Mammary epithelial cell (primary cell): ENCODE measurements around the gene NDEL1.

Source experiments
- EZH2 ChIP-seq: IDR thresholded peaks from 2 replicates; pipeline ENCODE4 v1.6.1; 2012; ENCODE audit warnings: low read length, inconsistent platforms, borderline replicate concordance
- TF ChIP-seq, protein P1 (sequence below), 2 donors: IDR thresholded peaks in 1 of 2; conservative IDR thresholded peaks in 1 of 2; 2 replicates each; pipeline ENCODE4 v1.5.1; 2011 to 2012; ENCODE audit warnings: inconsistent platforms in 2 of 2, low read length in 2 of 2, mild to moderate bottlenecking in 2 of 2, control low read depth in 1 of 2, low read depth in 1 of 2; ENCODE audit not compliant: insufficient read depth in 1 of 2; ENCODE audit errors: extremely low read depth in 1 of 2

DNA sequence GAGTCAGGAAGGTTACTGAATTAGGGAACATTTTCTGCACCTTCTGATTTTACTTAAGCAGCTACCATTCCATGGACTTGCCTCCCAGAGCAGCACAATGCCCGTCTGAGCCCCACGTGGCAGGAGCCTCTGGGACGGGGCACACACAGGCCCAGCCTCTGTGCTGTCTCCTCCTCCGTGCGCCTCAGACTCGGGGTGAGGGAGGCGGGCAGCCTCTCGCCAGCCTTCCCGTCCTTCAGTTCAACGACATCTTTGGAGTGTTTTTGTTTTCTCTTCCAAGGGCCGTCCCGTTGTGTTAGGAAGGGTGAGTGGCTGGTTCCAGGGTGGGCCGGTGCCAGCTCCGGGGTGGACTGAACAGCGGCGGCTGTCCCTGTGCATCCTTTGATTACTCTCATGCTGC is 31.8 kb downstream of the NDEL1 start:
- TF ChIP-seq, protein P1, sequence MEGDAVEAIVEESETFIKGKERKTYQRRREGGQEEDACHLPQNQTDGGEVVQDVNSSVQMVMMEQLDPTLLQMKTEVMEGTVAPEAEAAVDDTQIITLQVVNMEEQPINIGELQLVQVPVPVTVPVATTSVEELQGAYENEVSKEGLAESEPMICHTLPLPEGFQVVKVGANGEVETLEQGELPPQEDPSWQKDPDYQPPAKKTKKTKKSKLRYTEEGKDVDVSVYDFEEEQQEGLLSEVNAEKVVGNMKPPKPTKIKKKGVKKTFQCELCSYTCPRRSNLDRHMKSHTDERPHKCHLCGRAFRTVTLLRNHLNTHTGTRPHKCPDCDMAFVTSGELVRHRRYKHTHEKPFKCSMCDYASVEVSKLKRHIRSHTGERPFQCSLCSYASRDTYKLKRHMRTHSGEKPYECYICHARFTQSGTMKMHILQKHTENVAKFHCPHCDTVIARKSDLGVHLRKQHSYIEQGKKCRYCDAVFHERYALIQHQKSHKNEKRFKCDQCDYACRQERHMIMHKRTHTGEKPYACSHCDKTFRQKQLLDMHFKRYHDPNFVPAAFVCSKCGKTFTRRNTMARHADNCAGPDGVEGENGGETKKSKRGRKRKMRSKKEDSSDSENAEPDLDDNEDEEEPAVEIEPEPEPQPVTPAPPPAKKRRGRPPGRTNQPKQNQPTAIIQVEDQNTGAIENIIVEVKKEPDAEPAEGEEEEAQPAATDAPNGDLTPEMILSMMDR (conservative IDR thresholded peaks at IDR 0.05 in 1 of 2, IDR thresholded peaks at IDR 0.05 in 1 of 2; ENCODE audit: extremely low read depth in 1 of 2, insufficient read depth in 1 of 2, low read depth in 1 of 2, low read length in 2 of 2) = no peak
- TF ChIP-seq EZH2 = no peak
